ENCODE data around the gene CEP104. TPM values are rescaled to one million over a fixed set of nuclear protein-coding genes. Genes with fewer than 3 reads are reported as not detected.

Gene CEP104
- total RNA-seq, 4 donors from 2014 or later: 18.7 to 24.4 (median 19.8) TPM

DNA sequence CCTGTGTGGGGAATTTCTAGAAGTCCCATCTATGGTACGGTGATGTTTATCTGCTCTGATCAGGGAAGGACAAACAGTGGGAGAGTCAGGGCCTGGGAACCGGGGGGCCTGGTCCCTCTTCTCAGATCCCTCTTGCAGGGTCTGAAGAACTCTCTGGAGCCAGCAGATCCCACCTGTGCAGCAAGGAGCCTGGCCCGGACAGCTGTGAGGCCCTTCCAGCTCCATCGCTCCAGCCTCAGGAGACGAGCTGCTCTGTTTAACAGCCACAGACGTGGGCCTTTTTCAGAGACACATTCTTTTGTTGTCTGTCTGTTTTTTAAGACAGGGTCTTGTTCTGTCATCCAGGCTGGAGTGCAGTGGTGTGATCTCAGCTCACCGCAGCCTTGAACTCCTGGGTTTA is 28.6 kb upstream of the CEP104 start:
- intact Hi-C loops (cut with DNase I): no loop called here
- no peak for TF ChIP-seq POLR2A (IDR thresholded peaks at IDR 0.05)
- TF ChIP-seq, protein P1, sequence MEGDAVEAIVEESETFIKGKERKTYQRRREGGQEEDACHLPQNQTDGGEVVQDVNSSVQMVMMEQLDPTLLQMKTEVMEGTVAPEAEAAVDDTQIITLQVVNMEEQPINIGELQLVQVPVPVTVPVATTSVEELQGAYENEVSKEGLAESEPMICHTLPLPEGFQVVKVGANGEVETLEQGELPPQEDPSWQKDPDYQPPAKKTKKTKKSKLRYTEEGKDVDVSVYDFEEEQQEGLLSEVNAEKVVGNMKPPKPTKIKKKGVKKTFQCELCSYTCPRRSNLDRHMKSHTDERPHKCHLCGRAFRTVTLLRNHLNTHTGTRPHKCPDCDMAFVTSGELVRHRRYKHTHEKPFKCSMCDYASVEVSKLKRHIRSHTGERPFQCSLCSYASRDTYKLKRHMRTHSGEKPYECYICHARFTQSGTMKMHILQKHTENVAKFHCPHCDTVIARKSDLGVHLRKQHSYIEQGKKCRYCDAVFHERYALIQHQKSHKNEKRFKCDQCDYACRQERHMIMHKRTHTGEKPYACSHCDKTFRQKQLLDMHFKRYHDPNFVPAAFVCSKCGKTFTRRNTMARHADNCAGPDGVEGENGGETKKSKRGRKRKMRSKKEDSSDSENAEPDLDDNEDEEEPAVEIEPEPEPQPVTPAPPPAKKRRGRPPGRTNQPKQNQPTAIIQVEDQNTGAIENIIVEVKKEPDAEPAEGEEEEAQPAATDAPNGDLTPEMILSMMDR (IDR thresholded peaks at IDR 0.05): no peak

DNA sequence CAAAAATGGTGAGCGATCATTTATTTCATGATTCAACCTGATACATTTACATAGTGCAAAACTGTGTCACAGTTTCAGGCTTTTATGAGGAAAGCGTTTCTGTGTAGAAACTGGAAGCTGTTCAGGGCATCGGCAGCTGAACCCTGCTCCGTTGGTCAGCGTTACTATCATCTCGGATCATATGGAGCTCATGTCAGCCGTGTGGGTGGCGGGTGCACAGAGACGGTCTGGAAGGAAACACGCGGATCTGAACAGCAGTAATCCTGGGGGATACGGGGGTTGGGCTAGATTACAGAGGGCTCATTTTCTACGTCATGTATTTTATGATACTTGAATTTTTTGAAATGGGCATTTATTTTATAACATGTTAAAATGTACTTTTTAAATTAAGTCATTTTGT is 28.0 kb upstream of the CEP104 start:
- no peak for TF ChIP-seq POLR2A (IDR thresholded peaks at IDR 0.05)
- TF ChIP-seq, protein P1 (IDR thresholded peaks at IDR 0.05): no peak
- Histone ChIP-seq H3K4me3 (no peak overlapping the region), H3K36me3 (peaks cover 9 to 85% (median 13%) of the 10 kb centered on the region in 3 donors), H3K4me1 (no peaks in the 10 kb centered on the region), H3K27ac (no peak overlapping the region), H3K9me3 (peaks cover 0 to 1% (median 0%) of the 10 kb centered on the region in 3 donors), H3K27me3 (no peaks in the 10 kb centered on the region)
- no peak for DNase-seq
- WGBS, 2 donors: 92 to 95% methylated on average over 12 of the region's 13 CpGs
- intact Hi-C loops (cut with DNase I): no loop called here

More for the DNA sequence above, 28.6 kb upstream of the CEP104 start:
- H3K4me3 ChIP-seq: no peak overlapping the region
- DNase-seq: no peak
- H3K27me3 ChIP-seq: no peaks in the 10 kb centered on the region
- peaks cover 15 to 85% (median 17%) of the 10 kb centered on the region in 3 donors for H3K36me3 ChIP-seq
- H3K4me1 ChIP-seq: no peaks in the 10 kb centered on the region
- H3K9me3 ChIP-seq: no peaks in the 10 kb centered on the region
- WGBS, 2 donors: 84 to 93% methylated on average over 7 of the region's 7 CpGs
- no peak overlapping the region for H3K27ac ChIP-seq

DNA sequence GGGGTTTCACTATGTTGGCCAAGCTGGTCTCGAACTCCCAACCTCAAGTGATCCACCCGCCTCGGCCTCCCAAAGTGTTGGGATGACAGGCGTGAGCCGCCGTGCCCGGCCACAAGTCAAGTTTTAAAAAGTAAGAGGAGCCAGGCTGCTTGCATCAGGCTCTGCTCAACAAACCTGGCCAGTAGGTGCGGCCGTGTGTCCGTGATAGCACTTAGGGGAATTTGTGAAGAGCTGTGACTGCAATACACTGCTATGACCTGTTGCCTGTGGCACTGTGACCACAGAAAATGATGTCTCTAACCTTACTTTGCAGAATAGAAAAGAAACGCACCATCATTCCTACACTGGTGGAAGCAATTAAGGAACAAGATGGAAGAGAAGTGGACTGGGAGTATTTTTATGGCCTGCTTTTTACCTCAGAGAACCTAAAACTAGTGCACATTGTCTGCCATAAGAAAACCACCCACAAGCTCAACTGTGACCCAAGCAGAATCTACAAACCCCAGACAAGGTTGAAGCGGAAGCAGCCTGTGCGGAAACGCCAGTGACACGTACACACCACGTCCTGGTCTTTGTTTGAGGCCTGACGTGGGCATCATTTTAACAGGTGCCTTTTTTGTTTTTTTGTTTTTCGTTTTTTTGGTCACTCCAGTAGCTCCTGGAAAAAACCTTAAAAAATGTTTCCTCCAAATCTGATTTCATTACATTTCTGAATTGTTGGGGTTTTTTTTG is 26.3 kb upstream of the CEP104 start:
- intact Hi-C loops (cut with DNase I): no loop called here
- Histone ChIP-seq H3K4me1 (no peaks in the 10 kb centered on the region), H3K27ac (no peak overlapping the region), H3K4me3 (no peak overlapping the region), H3K9me3 (peaks cover 0 to 17% (median 0%) of the 10 kb centered on the region in 3 donors), H3K27me3 (no peaks in the 10 kb centered on the region), H3K36me3 (peaks cover 10 to 85% (median 11%) of the 10 kb centered on the region in 3 donors)
- TF ChIP-seq, protein P1 (IDR thresholded peaks at IDR 0.05): no peak
- TF ChIP-seq POLR2A (IDR thresholded peaks at IDR 0.05): no peak
- no peak for DNase-seq
- WGBS, 2 donors: 94 to 95% methylated on average over 16 to 17 of the region's 18 CpGs

DNA sequence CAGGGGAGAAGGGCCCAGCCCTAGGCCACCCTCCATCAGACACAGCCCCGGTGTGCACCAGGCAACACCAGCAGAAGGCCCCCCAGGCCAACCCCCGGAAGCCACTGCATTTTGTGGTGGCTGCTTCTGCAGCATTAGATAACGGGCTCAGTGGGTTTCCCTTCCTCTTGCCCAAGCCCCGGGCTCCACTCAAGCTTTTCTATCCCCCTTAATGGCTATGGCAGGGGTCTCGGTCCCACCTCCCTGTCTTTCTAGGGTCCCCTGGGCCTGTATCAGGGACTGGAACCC is 24.1 kb upstream of the CEP104 start:
- intact Hi-C loops (cut with DNase I): no loop called here
- Histone ChIP-seq H3K27ac (no peak overlapping the region), H3K4me3 (no peak overlapping the region), H3K9me3 (peaks cover 0 to 20% (median 0%) of the 10 kb centered on the region in 3 donors), H3K36me3 (peaks cover 3 to 83% (median 10%) of the 10 kb centered on the region in 3 donors), H3K27me3 (no peaks in the 10 kb centered on the region), H3K4me1 (no peaks in the 10 kb centered on the region)
- 78 to 90% methylated on average over 5 of the region's 5 CpGs for WGBS, 2 donors
- TF ChIP-seq, protein P1 (IDR thresholded peaks at IDR 0.05): no peak
- no peak for TF ChIP-seq POLR2A (IDR thresholded peaks at IDR 0.05)
- DNase-seq: no peak

- intact Hi-C loops (cut with DNase I): no loop called here
- no peak overlapping the region for H3K4me3 ChIP-seq
- no peaks in the 10 kb centered on the region for H3K27me3 ChIP-seq
- peaks cover 0 to 83% (median 10%) of the 10 kb centered on the region in 3 donors for H3K36me3 ChIP-seq
- no peak overlapping the region for H3K27ac ChIP-seq
- WGBS, 2 donors: 91 to 100% methylated on average over 1 to 13 of the region's 20 CpGs
- H3K9me3 ChIP-seq: peaks cover 0 to 20% (median 0%) of the 10 kb centered on the region in 3 donors
- no peaks in the 10 kb centered on the region for H3K4me1 ChIP-seq
- DNase-seq: no peak
- TF ChIP-seq, protein P1 (IDR thresholded peaks at IDR 0.05): no peak
- no peak for TF ChIP-seq POLR2A (IDR thresholded peaks at IDR 0.05)
These were observed 23.6 kb upstream of the CEP104 start for GRCh38 chr1:3880429-3881192.
